Brain microvascular endothelial cell (primary cell): ENCODE data around the gene ZNF521.
A peak's percentile ranks its signal among the peaks of the same experiment; 100 is the strongest.

ENCODE experiments used
- DNase-seq: peaks from one replicate; pipeline ENCODE4 v3.0.0-alpha.2; 2020
- H3K27ac ChIP-seq: fragments of 250-450 bp; sonication (Bioruptor Pico); 2 replicates; pipeline ENCODE4 v1.5.1; 2020; ENCODE audit warnings: mild to moderate bottlenecking, moderate library complexity
- H3K27me3 ChIP-seq: fragments of 250-450 bp; sonication (Bioruptor Pico); replicated peaks from 2 replicates; pipeline ENCODE4 v1.5.1; 2020; ENCODE audit warnings: mild to moderate bottlenecking
- H3K36me3 ChIP-seq: fragments of 250-450 bp; sonication (Bioruptor Pico); replicated peaks from 2 replicates; pipeline ENCODE4 v1.5.1; 2020; ENCODE audit warnings: mild to moderate bottlenecking
- H3K4me3 ChIP-seq: 2 replicates; pipeline ENCODE4 v1.5.1; 2011; ENCODE audit warnings: low read depth, mild to moderate bottlenecking, control low read depth, low read length, moderate library complexity
- CTCF ChIP-seq: IDR thresholded peaks from 2 replicates; pipeline ENCODE4 v1.5.1; 2011; ENCODE audit warnings: low read depth, mild to moderate bottlenecking, moderate library complexity, low read length, control low read depth, inconsistent platforms; ENCODE audit errors: missing control alignments
- in situ Hi-C: cut with HindIII; loops from 2 replicates; pipeline ENCODE4 v1.10.0; 2017; ENCODE audit warnings: low sequenced_read_pairs, low pct_ligation_motif_present

Gene ZNF521

GRCh38 chr18:25225151-25225550, 126.8 kb downstream of the ZNF521 start:
- in situ Hi-C loops: no loop called here
- Histone ChIP-seq H3K27me3 (no peaks in the 10 kb centered on the region), H3K36me3 (no peaks in the 10 kb centered on the region), H3K4me3 (no peak overlapping the region), H3K27ac (no peak overlapping the region)
- no peak for TF ChIP-seq CTCF
- no peak for DNase-seq

DNA sequence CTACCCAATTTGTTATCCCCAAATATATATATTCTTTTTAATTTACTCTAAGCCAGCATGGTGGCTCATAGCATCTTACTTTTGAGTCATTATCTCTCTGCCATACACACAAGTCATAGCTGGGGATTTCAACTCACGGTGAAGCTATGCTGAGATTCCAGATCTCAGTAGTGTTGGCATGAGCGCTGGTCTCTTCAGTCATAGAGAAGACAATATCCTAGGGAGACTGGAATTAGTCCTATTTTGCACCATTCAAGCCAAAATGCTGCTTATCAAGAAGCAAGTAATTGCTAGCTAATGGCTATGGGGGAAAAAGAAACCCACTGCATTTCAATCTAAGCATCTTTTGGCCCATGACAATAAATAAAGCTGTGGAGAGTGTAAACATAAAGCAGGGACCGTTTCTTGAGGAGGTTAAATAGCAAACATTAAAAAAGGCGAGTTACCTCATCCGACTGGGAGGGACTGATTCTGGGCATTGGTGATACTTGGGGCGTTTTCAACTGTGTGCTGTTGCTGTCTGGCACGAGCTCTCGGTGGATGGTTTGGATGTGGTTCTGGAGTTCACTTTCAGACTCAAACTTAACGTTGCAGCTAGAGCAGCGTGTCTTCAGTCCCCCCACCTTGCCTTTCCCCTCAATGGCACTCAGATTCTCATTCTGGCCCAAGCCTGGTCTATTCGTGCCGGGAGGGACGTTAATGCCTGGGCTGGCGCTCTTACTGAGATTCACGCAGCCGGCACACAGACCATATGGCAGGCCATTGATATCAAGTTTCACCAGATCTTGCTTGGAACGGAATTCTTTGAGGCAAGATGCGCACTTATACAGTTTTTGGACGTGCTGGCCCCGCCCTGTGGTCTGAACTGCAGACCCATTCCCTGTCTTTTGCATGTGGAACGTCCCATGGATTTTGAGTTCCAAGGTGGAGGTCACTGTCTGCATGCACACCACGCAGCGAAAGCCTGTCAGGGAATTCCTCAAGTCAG, 127.8 kb downstream of the ZNF521 start:
- in situ Hi-C loops: no loop called here
- Histone ChIP-seq H3K36me3 (no peaks in the 10 kb centered on the region), H3K27me3 (no peaks in the 10 kb centered on the region), H3K27ac (no peak overlapping the region), H3K4me3 (no peak overlapping the region)
- no peak for TF ChIP-seq CTCF
- no peak for DNase-seq

GRCh38 chr18:25223211-25223610, 128.8 kb downstream of the ZNF521 start:
- no peak overlapping the region for H3K27ac ChIP-seq
- DNase-seq: no peak
- H3K36me3 ChIP-seq: no peaks in the 10 kb centered on the region
- H3K4me3 ChIP-seq: no peak overlapping the region
- no peaks in the 10 kb centered on the region for H3K27me3 ChIP-seq
- in situ Hi-C loops: no loop called here
- peak; percentile 22 for TF ChIP-seq CTCF

DNA sequence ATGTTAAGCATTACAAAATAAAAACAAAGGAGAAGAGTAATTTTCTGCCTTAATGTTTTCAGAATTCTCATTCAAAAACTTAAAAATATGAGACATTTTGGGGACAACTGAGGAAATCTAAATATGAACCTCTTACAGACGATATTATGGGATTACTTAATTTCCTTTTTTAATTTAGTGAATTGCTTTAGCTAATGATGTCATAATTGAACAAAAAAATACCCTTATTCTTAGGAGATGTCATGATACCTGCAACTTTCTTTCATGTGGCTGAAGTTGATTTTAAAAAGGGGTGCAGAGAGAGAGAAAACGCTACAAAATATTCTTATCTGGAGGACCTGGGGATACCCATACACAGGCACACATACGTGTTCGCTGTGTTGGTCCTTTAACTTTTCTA, 129.3 kb downstream of the ZNF521 start:
- no peaks in the 10 kb centered on the region for H3K27me3 ChIP-seq
- no peak for DNase-seq
- H3K27ac ChIP-seq: no peak overlapping the region
- no peak overlapping the region for H3K4me3 ChIP-seq
- no peaks in the 10 kb centered on the region for H3K36me3 ChIP-seq
- in situ Hi-C loops: no loop called here
- no peak for TF ChIP-seq CTCF

DNA sequence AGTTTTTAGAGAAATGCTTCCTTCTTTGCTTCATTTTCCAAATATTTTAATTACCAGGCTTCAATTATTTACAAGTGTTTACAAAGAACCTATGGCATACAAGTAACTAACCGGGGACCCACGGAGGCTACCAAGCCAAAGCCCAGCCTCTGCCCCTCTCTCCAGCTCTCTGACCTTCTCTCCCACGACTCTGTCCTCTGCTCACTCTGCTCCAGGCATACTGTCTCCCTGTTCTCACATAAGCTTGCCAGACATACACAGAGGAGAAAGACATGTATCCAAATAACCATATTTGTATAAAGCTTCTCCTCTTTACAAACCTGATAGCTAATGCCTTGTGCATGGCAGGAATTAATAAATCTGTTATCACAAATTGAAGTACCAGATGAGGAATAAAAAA, 141.3 kb downstream of the ZNF521 start:
- Histone ChIP-seq H3K36me3 (no peaks in the 10 kb centered on the region), H3K27me3 (no peaks in the 10 kb centered on the region), H3K27ac (no peak overlapping the region), H3K4me3 (no peak overlapping the region)
- TF ChIP-seq CTCF: no peak
- in situ Hi-C loops: no loop called here
- DNase-seq: no peak

GRCh38 chr18:25192065-25192464, 159.9 kb downstream of the ZNF521 start:
- no peaks in the 10 kb centered on the region for H3K27me3 ChIP-seq

More at GRCh38 chr18:25192065-25192464, 159.9 kb downstream of the ZNF521 start:
- Histone ChIP-seq H3K4me3 (no peak overlapping the region), H3K27ac (no peak overlapping the region), H3K36me3 (no peaks in the 10 kb centered on the region)
- DNase-seq: no peak
- no peak for TF ChIP-seq CTCF
- in situ Hi-C loops: no loop called here
